OCI-LY7 (cell line): ENCODE results near the gene ICE2.

Source experiments
- CTCF ChIP-seq: fragments of 200-600 bp; sonication (generic); conservative IDR thresholded peaks from 2 replicates; pipeline ENCODE4 v1.5.1; 2014; ENCODE audit warnings: mild to moderate bottlenecking, antibody characterized with exemption, low read length, moderate library complexity, mixed read lengths
- EZH2phosphoT487 ChIP-seq: fragments of 200-600 bp; sonication (generic); IDR thresholded peaks from 2 replicates; pipeline ENCODE4 v1.6.1; 2018; ENCODE audit warnings: low read depth, borderline replicate concordance, mild to moderate bottlenecking, mixed run types, antibody characterized with exemption, low read length, moderate library complexity, mixed read lengths

GRCh38 chr15:60476713-60477112 lies 2.2 kb downstream of the ICE2 start:
- TF ChIP-seq CTCF (no peak), EZH2phosphoT487 (no peak)
